GM19239 (cell line): Measurements from ENCODE around the gene KASH5.

Experiments used
- DNase-seq: peaks from one replicate; pipeline ENCODE4 v3.0.0; 2011; ENCODE audit warnings: low spot score; ENCODE audit not compliant: insufficient read length
- FAIRE-seq: peaks from 2 replicates; lab custom pipeline; 2011; peaks lifted over from hg19 to GRCh38; lab: Jason Lieb, UNC

KASH5 gene

DNA sequence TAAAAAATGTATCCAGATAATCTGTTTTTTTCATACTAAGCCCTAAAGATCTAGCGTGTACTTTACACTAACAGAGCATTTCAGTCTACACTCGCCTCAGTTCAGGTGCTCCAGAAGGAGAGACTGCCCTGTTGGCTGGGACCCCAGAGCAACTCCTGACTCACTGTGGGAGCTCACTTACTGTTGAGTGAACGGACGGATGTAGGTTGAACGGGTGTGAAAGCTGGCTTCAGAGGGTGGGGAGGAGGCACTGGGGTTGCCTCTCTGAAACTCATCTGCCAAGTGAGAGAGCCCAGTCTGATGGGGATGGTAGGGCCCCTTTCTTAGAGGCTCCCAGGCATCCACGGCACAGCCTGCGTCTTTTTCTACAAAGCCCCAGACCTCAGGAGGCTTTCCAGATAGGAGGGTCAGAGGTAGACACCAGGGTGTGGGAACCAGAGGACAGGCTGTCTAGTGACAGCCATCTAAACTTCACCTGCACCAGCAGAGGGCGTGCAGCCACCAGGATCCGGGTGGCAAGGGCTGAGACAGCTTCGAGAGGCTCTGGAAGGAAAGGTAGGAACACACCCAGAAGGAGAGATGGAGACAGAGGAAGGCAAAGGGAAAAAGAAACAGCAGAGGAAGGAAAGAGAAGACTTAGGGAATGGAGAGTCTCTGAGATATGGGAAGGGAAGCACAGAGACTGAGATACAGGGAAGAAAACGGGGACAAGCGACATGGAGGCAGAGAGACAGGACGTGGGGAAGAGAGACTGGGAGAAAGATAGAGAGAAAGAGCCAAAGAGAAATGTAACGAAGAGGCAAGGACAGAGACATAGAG is 3.7 kb downstream of the KASH5 start:
- FAIRE-seq (peak; percentile 95), DNase-seq (peak; percentile 87)

DNA sequence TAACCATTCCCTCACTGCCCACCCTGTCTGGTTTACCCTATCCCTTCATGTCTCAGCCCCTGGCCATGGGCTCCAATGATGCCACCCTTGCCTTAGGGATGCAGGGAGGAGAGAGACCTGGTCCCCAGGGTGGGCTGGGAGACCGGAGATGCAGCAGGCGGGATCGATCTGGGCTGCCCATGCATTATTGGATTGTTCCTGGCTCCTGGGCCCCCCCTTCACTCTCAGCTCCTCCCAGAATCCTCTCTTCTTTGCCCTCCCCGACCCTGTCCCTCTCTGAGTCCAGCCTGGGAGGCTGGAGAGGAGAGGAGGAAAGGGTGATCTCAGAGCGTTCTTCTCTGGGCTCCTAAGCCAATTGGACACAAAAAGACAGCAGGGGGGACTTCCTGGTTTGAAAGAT is 5.8 kb downstream of the KASH5 start:
- DNase-seq (no peak), FAIRE-seq (no peak)

DNA sequence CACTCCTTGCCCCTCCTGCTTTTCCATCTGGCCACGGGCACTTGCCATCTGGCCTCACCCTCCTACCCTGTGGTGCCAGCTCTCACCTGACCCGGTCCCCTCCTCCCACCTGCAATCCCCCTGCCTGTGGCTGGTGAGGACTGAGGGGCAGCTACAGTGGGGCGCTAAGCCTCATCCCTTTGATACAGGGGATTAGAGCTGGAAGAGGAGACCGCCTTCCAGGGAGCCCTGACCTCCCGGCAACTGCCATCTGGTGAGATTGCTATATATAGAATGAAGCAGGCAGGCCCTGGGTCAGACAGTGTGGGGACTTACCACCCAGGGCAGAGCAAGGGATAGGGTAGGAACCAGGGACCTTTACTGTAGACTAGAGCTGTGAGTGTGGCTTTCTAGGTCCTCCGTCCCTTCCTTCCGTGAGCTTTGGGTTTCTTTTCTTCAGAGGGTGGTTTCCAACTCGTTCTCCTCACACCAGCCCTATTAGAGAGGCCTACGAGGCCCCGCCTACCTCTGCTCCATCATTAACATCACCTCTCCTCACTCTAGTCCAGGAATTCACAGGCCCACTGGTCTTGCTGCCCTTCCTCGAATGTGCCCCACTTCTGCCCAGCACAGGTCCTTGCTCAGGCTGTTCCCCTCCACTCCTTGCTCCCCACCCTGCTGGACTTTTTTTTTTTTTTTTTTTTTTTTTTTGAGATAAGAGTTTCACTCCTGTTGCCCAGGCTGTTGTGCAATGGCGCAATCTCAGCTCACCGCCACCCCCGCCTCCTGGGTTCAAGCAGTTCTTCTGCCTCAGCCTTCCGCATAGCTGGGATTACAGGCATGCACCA is 7.7 kb downstream of the KASH5 start:
- DNase-seq (no peak), FAIRE-seq (no peak)

DNA sequence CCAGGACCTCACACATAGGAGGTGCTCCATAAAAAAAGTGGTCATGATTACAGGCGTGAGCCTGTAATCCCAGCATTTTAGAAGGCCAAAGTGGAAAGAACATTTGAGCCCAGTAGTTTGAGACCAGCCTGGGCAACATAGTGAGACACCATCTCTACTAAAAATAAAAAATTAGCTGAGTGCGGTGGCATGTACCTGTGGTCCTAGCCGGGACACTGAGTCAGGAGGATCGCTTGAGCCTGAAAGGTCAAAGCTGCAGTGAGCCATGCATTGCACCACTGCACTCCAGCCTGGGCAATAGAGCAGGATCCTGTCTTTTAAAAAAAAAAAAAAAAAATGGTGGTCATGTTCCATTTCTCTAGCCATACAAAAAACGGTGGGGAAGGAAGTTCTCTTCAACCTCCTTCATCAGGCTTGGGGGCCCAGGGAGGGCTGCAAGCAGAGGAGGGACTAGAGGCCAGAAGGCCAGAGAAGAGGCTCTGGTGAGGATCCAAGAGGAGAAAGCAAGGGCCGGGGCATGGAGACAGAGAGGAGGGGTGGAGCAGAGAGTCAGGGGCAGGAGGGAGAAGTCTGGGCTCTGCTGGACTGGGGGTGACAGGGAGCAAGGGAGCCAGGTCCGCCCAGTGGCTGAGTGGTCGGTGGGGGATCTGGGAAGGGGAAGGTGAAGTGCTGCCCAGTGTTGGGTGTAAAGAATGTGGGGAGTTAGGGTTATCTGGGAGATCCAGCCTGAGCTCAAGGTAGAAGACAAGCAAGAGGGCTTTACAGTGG is 8.9 kb downstream of the KASH5 start:
- no peak for FAIRE-seq

DNA sequence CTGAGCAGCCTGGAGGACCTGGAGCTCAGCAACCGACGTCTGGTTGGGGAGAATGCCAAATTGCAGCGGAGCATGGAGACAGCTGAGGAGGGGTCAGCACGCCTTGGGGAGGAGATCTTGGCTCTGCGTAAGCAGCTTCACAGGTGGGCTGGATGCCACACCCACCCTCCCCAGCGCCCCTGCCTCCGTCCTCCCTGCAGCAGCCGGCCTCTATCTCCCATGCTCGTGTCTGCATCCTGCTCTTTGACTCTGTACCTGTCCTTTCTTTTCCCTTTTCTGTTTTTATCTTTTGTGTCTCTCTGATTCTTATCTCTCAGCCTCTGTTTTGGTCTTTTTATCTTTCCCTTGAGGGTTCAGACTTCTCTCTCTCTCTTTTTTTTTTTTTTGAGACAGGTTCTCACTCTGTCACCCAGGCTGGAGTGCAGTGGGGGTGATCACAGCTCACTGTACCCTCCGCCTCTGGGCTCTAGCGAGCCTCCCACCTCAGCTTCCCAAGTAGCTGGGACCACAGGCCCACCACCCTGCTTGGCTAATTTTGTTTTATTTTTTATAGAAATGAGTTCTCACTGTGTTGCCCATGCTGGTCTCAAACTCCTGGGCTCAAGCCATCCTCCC is 10.1 kb downstream of the KASH5 start:
- DNase-seq, result no peak
- no peak for FAIRE-seq

More for the DNA sequence above, 8.9 kb downstream of the KASH5 start:
- DNase-seq, result no peak

DNA sequence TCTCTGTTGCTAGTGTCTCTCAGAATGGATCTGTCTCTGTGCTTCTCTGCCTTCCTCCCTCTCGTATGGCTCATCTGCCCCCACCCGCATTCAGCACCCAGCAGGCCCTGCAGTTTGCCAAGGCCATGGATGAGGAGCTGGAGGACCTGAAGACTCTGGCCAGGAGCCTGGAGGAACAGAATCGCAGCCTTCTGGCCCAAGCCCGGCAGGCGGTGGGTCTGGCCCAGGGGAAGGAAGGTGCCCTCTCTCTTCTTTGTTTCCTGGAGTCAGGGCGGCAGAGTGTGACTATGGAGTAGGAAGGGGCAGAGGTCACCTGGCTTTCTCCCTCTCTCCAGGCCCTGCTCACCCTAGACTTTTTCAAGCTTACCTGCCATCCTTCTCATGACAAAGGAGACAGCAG is 10.9 kb downstream of the KASH5 start:
- FAIRE-seq (no peak), DNase-seq (no peak)

DNA sequence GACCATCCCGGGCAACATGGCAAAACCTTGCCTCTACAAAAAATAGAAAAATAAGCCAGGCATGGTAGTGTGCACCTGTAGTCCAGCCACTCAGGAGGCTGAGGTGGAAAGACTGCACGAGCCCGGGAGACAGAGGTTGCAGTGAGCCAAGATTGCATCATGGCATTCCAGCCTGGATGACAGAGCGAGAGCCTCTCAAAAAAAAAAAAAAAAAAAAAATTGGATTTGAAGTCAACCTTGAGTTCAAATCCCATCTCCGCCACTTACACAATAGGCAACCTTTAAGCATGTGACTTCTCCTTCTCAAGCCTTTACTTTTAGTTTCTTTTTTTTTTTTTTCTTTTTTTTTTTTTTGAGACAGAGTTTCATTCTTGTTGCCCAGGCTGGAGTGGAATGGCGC is 12.0 kb downstream of the KASH5 start:
- FAIRE-seq, result no peak

DNA sequence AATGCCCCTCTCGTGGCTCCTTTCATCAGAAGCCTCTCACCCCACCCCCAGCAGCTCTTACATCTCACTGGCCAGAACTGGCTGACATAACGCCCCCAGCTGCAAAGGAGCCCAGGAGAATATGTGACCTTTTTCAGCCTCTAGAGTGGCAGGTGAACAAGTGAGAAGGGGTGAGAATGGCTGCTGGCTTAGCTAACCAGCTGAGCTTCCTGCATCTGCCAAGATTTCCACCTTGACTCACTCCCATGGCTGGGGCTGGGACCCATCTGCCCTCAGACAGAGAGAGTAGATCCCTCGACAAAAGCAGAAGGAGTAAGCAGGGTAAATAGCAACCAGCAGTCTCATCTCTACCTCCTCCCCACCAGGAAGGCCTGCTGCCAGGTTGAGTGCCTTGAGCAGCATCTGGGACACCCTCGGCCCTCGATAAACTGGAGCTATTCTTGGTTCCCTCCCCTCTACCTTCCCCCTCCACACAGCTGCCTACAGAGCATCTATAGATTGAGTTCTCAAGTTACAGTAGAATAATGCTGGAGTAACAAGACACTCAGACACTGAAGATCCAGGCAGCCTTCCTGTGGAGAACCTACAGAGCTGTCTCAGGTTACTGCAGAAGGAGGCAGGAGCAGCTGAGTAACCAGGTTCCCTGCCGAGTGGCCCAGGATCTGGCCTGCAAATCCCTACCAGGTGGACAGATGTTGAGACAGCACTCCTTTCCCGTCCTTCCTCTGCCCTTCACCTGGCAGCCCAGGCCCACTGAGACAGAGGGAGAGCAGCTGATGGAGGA is 15.5 kb downstream of the KASH5 start:
- FAIRE-seq (no peak), DNase-seq (no peak)

More for the DNA sequence above, 12.0 kb downstream of the KASH5 start:
- no peak for DNase-seq

DNA sequence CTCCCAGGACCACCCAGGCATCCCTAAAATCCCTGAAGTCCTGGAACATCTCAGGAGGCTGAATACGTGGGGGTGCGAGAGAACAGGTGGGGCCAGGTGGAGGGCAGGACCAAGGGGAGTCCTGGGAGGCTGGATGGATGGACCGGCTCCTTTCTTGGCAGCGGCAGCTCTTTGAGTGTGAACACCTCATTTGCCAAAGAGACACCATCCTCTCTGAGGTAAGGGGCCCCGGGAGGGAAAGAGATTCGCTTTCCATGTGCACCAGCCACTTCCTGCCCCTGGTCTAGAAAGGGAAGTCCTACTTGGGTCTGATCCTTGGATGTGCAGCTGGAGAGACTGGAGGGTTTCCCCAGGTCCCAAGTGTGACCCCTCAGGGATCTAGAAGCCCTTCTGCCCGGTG is 19.0 kb downstream of the KASH5 start:
- no peak for DNase-seq
- FAIRE-seq, result no peak

DNA sequence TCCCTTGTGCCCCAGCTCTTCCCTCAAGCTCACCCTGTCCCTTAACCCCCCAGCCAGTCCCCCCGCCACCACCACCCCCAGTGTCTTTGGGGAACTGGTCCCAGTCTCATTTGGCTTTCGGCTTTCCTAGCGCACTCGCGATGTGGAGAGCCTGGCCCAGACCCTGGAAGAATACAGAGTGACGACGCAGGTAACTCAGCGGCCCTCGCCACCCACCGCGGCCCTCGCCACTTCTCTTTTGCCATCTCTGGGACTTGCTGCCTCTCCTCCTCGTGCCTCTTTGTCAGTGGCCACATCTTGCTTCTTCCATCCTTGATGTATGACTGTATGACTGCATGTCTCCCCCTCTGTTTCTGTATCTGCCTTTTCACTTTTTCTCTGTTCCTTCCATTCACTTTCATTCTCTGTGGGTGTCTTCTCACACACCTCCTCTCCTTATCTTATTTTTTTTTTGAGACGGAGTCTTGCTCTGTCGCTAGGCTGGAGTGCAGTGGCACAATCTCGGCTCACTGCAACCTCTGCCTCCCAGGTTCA is 19.5 kb downstream of the KASH5 start:
- FAIRE-seq (no peak), DNase-seq (no peak)

DNA sequence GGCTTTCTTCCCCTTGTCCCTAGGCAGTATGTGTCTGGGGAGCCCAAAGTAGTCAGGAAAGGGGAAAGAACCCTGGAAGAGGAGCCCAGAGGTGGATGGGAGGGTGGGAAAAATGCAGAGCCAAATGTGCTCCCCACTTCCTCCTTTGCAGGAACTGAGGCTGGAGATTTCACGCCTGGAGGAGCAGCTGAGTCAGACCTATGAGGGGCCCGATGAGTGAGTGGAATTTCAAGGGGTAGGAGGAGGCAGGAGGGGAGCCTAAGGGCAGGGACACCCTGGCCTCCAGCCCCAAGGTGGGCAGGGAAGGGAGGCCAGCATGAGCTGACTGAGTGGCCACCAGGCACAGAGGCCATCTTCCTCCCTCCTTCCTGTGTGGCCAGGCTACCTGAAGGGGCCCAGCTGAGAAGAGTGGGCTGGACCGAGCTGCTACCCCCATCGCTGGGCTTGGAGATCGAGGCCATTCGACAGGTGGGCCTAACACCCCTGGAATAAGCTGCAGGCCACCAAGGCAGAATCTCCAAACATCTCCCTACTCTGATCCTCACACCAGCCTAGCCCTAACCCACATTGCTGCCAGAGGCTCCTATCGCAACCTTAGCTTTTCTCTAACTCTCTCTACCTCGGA is 20.9 kb downstream of the KASH5 start:
- DNase-seq (no peak), FAIRE-seq (no peak)

DNA sequence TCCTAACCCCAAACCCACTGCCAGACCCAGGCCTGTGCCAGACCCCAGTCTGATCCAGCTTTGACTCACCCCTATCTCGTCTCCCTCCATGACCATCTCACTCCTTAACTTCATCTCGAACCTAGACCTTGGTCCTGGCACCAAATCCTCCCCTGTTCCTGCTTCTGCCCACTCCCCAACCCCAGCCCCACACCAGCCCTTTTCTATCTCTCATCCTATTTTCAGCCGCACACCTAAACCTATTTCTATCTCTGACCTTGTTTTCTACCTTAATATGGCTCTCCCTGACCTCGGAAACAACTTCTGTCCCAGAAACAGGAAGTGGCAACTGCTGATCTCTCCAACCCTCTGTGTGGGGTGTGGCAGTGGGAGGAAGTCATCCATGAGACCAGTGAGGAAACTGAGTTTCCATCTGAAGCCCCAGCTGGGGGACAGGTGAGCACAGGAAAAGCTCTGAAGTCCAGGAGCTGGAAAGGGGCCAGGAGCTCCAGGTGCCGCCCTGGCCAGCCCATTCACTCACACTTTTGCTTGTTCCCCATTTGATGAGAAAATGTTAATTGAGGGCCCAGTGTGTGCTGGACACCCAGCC is 21.5 kb downstream of the KASH5 start:
- peak; percentile 90 for FAIRE-seq
- DNase-seq, result no peak

DNA sequence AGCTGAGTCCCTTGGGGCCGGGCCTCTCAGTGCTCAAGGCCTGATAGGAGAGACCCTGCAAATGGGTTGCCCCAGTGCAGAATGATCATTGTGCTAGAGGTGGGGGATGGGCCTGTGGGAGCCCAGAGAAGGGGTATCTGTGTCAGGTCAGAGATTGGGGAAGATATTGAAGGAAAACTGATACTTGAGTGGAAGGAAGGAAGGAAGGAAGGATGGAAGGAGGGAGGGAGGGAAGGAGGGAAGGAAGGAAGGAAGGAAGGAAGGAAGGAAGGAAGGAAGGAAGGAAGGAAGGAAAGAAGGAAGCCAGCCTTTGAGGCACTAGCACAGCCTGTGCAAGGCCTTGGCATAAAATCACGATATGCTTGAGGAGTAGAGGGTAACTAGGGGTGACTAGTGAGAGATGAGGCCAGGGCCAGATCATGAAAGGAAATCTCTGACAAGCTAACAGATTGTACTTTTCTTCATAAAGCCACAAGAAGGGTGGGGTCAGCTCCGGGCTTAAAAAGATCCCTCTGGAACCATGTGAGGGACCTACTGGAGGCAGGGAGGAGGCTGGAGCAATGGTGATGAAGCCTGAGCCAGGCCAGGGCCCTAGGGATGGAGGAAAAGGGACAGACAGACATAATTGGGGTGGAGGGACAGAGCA is 23.8 kb downstream of the KASH5 start:
- DNase-seq, result no peak
- no peak for FAIRE-seq

DNA sequence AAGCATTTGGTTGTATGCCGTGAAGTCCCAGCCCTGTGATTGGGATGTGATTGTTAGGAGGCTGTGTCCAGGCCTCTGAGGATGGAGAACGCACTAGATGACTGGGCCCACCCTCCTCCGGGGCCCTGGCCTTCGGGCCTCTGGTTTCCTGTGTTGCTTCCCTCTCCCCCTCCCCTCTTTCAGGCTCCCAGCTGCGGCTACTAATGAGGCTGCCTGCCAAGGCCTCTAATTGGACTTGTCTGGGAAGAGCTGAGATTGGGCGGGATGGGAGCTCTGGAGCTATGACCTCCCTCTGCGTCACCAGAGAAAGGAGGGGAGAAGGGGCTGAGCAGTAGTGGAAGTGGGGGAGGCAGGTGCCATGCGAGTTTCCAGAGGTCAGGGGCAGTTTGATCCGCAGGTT is 25.3 kb downstream of the KASH5 start:
- FAIRE-seq (no peak), DNase-seq (no peak)

DNA sequence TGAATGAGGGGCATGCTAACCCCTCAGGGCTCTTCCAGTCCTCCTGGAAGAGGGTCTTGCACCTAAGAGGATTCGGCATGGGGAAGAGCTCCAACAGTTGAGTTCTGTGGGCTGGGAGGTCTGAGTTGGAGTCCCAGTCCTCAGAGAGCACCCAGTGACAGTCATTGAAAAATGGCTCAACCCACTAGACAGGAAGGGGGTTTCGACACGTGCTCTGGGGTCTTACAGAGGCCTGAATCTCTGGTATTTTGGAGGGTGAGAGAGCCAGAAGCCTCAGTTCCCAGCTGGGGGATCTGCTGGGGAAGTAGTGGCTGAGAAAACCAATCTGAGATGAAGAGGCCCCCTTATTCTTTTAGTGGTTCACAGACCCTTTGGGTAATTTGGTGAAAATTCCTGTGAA is 26.2 kb downstream of the KASH5 start:
- FAIRE-seq, result no peak

DNA sequence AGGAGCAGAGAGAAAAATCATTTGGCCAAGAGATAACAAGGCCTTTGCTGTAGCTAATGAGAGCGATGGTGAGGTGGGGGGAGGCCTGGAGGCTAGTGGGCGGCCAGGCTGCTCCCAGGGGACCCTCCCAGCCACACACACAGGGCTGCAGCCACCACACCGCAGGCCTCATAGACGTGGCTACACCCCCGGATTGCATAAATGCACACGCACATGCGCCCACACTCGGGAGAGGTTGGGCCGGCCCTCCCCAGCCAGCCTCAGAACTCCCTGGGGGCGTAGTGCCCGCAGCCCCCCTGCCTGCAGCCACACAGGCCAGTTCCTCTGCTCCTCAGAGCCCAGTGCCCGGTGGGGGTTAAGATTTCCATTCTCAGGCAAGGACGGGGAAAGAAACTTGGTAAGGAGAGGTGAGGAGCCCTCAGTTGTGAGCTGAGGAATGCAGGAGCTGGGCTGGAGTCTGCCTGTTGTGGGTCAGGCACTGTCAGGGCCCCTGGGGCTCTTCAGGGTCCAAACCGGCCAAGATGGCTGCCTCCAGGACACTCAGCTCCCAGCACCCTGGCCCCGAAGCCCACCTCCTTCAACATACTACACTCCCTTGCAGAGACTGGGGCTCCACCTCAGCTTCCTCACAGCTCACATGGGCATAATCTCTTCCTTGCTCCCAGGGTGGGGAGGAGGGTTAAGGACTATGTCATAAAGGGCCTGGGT is 27.2 kb downstream of the KASH5 start:
- DNase-seq (no peak), FAIRE-seq (no peak)

More for the DNA sequence above, 26.2 kb downstream of the KASH5 start:
- no peak for DNase-seq

DNA sequence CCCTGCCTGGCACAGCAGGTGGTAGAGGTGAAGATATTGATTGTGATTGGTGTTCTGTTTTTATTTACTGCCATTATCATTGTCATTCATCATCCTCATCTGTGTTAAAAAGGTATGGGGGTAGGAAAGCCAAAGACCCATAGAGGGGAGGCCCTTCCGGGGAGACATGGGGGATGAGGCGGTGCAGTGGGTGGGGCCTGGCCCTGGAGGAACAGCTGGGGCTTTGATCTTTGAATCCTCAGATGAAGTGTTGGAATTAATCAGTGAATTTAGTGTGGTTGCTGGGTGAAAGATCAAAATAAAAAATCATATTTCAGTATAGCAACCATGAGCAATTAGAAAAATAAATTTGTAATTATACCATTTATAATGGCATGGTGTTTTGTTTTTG is 27.8 kb downstream of the KASH5 start:
- FAIRE-seq (no peak), DNase-seq (no peak)
